SK-N-SH (cell line): ENCODE data around the gene FAM131C. TPM values are rescaled to one million over a fixed set of nuclear protein-coding genes. Genes with fewer than 3 reads are reported as not detected.
"Not testable (repeated sequence)": the region's sequence is repeated elsewhere in the genome, so short reads cannot be mapped to it uniquely, and the experiment has no call there.

Source experiments
- CTCF ChIA-PET: fragments of 300-600, 350-600 bp; formaldehyde crosslinking; extraction: SDS; loops from one replicate; lab custom pipeline; 2021; lab: Yijun Ruan, JAX
- POLR2A ChIA-PET: fragments of 350-600 bp; sonication (Branson Sonifier 250); formaldehyde crosslinking; extraction: SDS; loops from one replicate; lab custom pipeline; 2020; ENCODE audit warnings: antibody characterized with exemption, inconsistent platforms; lab: Yijun Ruan, JAX
- DNase-seq: peaks from one replicate; pipeline ENCODE4 v3.0.0; 2012
- H2AFZ ChIP-seq: fragments of 200-600 bp; sonication (generic); 2 replicates; pipeline ENCODE4 v1.8.1; 2016; ENCODE audit warnings: antibody characterized with exemption, mild to moderate bottlenecking, low read depth
- H3F3A ChIP-seq: fragments of 200-600 bp; sonication (generic); replicated peaks from 2 replicates; pipeline ENCODE3; 2016; ENCODE audit warnings: antibody characterized with exemption, mild to moderate bottlenecking; ENCODE audit not compliant: insufficient read depth
- H3K27ac ChIP-seq, 2 experiments: fragments of 200-500 bp in 1 of 2; fragments of 200-600 bp in 1 of 2; sonication (Bioruptor generic) in 1 of 2; sonication (generic), shearing (Covaris generic) in 1 of 2; 2 replicates each; pipeline versions ENCODE4 v1.5.1 to v1.6.1; 2014 to 2016; ENCODE audit warnings: low read depth in 2 of 2, inconsistent platforms in 1 of 2, low read length in 1 of 2, mild to moderate bottlenecking in 1 of 2, mixed read lengths in 1 of 2
- H3K27me3 ChIP-seq: fragments of 200-600 bp; sonication (generic), shearing (Covaris generic); 2 replicates; pipeline ENCODE4 v1.6.1; 2016; ENCODE audit warnings: mixed run types; ENCODE audit not compliant: insufficient read depth
- H3K36me3 ChIP-seq, 2 experiments: fragments of 200-500 bp in 1 of 2; fragments of 200-600 bp in 1 of 2; sonication (Bioruptor generic) in 1 of 2; sonication (generic) in 1 of 2; replicated peaks in 1 of 2; 2 replicates each; pipeline versions ENCODE3 to v1.5.1; 2014 to 2016; ENCODE audit warnings: low read length in 1 of 2, mild to moderate bottlenecking in 1 of 2; ENCODE audit not compliant: insufficient read depth in 2 of 2, control insufficient read depth in 1 of 2
- H3K4me1 ChIP-seq, 2 experiments: fragments of 200-500 bp in 1 of 2; fragments of 200-600 bp in 1 of 2; sonication (Bioruptor generic) in 1 of 2; sonication (generic), shearing (Covaris generic) in 1 of 2; 2 replicates each; pipeline versions ENCODE4 v1.5.1 to v1.6.1; 2014 to 2016; ENCODE audit warnings: low read depth in 1 of 2, low read length in 1 of 2, mixed run types in 1 of 2; ENCODE audit not compliant: insufficient read depth in 2 of 2, control insufficient read depth in 1 of 2
- H3K4me2 ChIP-seq: fragments of 200-600 bp; sonication (generic), shearing (Covaris generic); 2 replicates; pipeline ENCODE4 v1.6.1; 2017; ENCODE audit warnings: mixed run types
- H3K4me3 ChIP-seq, 2 experiments: fragments of 200-500 bp in 1 of 2; fragments of 200-600 bp in 1 of 2; sonication (Bioruptor generic) in 1 of 2; sonication (generic), shearing (Covaris generic) in 1 of 2; 2 replicates each; pipeline versions ENCODE4 v1.5.1 to v1.8.1; 2014 to 2016; ENCODE audit warnings: low read depth in 2 of 2, inconsistent platforms in 1 of 2, low read length in 1 of 2, mild to moderate bottlenecking in 1 of 2, mixed read lengths in 1 of 2, moderate library complexity in 1 of 2
- H3K79me2 ChIP-seq: fragments of 200-600 bp; sonication (generic); 2 replicates; pipeline ENCODE4 v1.8.1; 2017; ENCODE audit warnings: mild to moderate bottlenecking; ENCODE audit not compliant: insufficient read depth
- H3K9ac ChIP-seq: fragments of 200-600 bp; sonication (generic); 2 replicates; pipeline ENCODE4 v1.6.1; 2017; ENCODE audit warnings: mixed run types
- H3K9me2 ChIP-seq: fragments of 200-600 bp; sonication (generic); 2 replicates; pipeline ENCODE4 v1.6.1; 2017; ENCODE audit warnings: mixed run types
- H3K9me3 ChIP-seq: fragments of 200-600 bp; sonication (generic); 2 replicates; pipeline ENCODE4 v1.6.1; 2017; ENCODE audit warnings: mixed run types, mild to moderate bottlenecking, moderate library complexity
- H4K20me1 ChIP-seq: fragments of 200-600 bp; sonication (generic); 2 replicates; pipeline ENCODE4 v1.6.1; 2017; ENCODE audit warnings: mild to moderate bottlenecking, mixed run types; ENCODE audit not compliant: insufficient read depth
- ELF1 ChIP-seq: IDR thresholded peaks from 2 replicates; pipeline ENCODE4 v1.4.0; 2012
- EP300 ChIP-seq, 2 experiments: IDR thresholded peaks; 2 replicates each; pipeline versions ENCODE4 v1.4.0 to v1.6.1; 2012; ENCODE audit warnings: borderline replicate concordance in 1 of 2, low read depth in 1 of 2, low read length in 1 of 2
- EZH2phosphoT487 ChIP-seq: fragments of 200-600 bp; sonication (generic); IDR thresholded peaks from 2 replicates; pipeline ENCODE4 v1.6.1; 2017; ENCODE audit warnings: low read depth, mixed run types, mild to moderate bottlenecking, antibody characterized with exemption, moderate library complexity, borderline replicate concordance
- FOSL2 ChIP-seq: IDR thresholded peaks from 2 replicates; pipeline ENCODE4 v1.4.0; 2012; ENCODE audit warnings: low read depth, mild to moderate bottlenecking, moderate library complexity, borderline replicate concordance
- FOXJ3 ChIP-seq: sonication (generic); formaldehyde crosslinking; IDR thresholded peaks from 2 replicates; pipeline ENCODE4 v1.5.1; 2020; ENCODE audit warnings: mild to moderate bottlenecking, missing genetic modification reagents
- FOXM1 ChIP-seq: IDR thresholded peaks from 2 replicates; pipeline ENCODE4 v1.4.0; 2012; ENCODE audit warnings: low read depth, mild to moderate bottlenecking
- IRF3 ChIP-seq: fragments of 150-350 bp; IDR thresholded peaks from 2 replicates; pipeline ENCODE4 v1.6.1; 2016; ENCODE audit warnings: mild to moderate bottlenecking, low read depth, low read length
- MEF2A ChIP-seq: IDR thresholded peaks from 2 replicates; pipeline ENCODE4 v1.4.0; 2012; ENCODE audit warnings: low read depth, borderline replicate concordance
- MXI1 ChIP-seq: IDR thresholded peaks from 2 replicates; pipeline ENCODE4 v1.6.1; 2012; ENCODE audit warnings: mild to moderate bottlenecking, low read depth, low read length, improper control_type of control experiment
- NFIC ChIP-seq: IDR thresholded peaks from 2 replicates; pipeline ENCODE4 v1.4.0; 2012; ENCODE audit warnings: borderline replicate concordance
- NRF1 ChIP-seq: IDR thresholded peaks from 2 replicates; pipeline ENCODE4 v1.6.1; 2012; ENCODE audit warnings: low read depth, mild to moderate bottlenecking, low read length
- POLR2AphosphoS5 ChIP-seq: IDR thresholded peaks from 2 replicates; pipeline ENCODE4 v1.6.1; 2012; ENCODE audit warnings: low read depth, low read length
- RFX5 ChIP-seq: IDR thresholded peaks from 2 replicates; pipeline ENCODE4 v1.6.1; 2012; ENCODE audit warnings: mild to moderate bottlenecking, improper control_type of control experiment, low read length
- SIN3A ChIP-seq: IDR thresholded peaks from 2 replicates; pipeline ENCODE4 v1.6.1; 2012; ENCODE audit warnings: low read depth, mild to moderate bottlenecking, low read length, moderate library complexity, borderline replicate concordance
- SMC3 ChIP-seq: IDR thresholded peaks from 2 replicates; pipeline ENCODE4 v1.6.1; 2012; ENCODE audit warnings: low read depth, low read length, improper control_type of control experiment
- TEAD4 ChIP-seq: IDR thresholded peaks from 2 replicates; pipeline ENCODE4 v1.4.0; 2012; ENCODE audit warnings: mild to moderate bottlenecking, borderline replicate concordance; ENCODE audit not compliant: insufficient read depth
- YY1 ChIP-seq: IDR thresholded peaks from 2 replicates; pipeline ENCODE4 v1.4.0; 2012; ENCODE audit warnings: low read depth, mild to moderate bottlenecking
- ZBTB33 ChIP-seq: IDR thresholded peaks from 2 replicates; pipeline ENCODE4 v1.4.0; 2012; ENCODE audit warnings: low read depth, borderline replicate concordance
- WGBS: methylation state at CpG from one replicate; pipeline ENCODE4 v1.1.6; 2017; ENCODE audit warnings: low lambda C conversion rate; 5-methylcytosine and 5-hydroxymethylcytosine counted together
- polyA plus RNA-seq, 3 experiments: library from polyadenylated mRNA; depleted of rRNA; stranded (reverse); fragments of >200 nt; gene quantifications; 2 replicates each; pipeline ENCODE4 v1.2.3, GENCODE V29; 2012

Gene FAM131C
- polyA plus RNA-seq, 1 of the 3 experiments (the other 2 are of a cell fraction) = 1.6 TPM

GRCh38 chr1:16109571-16109970 lies 36.1 kb upstream of the FAM131C start:
- peaks cover 17 to 24% of the 10 kb centered on the region in 2 experiments; a peak in 3 of 4 replicates for H3K4me1 ChIP-seq
- no peaks in the 10 kb centered on the region for H3K27me3 ChIP-seq
- TF ChIP-seq SMC3 (no peak), IRF3 (no peak), EZH2phosphoT487 (no peak), ELF1 (no peak), MEF2A (no peak), NFIC (no peak), MXI1 (no peak), FOSL2 (no peak), TEAD4 (no peak), POLR2AphosphoS5 (no peak), YY1 (no peak), FOXJ3 (CRISPR knock-in tag) (no peak), RFX5 (no peak), EP300 (IDR thresholded peaks at IDR 0.05; ENCODE audit: borderline replicate concordance in 1 of 2, low read depth in 1 of 2, low read length in 1 of 2) (no peak), SIN3A (no peak), FOXM1 (no peak), NRF1 (no peak), ZBTB33 (no peak)
- no peaks in the 10 kb centered on the region for H3K36me3 ChIP-seq
- no peaks in the 10 kb centered on the region for H3K9me2 ChIP-seq
- no peaks in the 10 kb centered on the region for H3K79me2 ChIP-seq
- no peak overlapping the region for H2AFZ ChIP-seq
- ChIA-PET POLR2A (no interaction called here), CTCF (interaction anchor here (0.6 to 2.4 kb wide), 8 partner anchors 10 to 368 kb away, joined by 3 to 10 read pairs (median 4); no protein-coding TSS in a partner anchor)
- H3K9me3 ChIP-seq = no peaks in the 10 kb centered on the region
- H4K20me1 ChIP-seq = no peaks in the 10 kb centered on the region
- WGBS = 45% methylated on average over 1 of the region's 1 CpG
- H3K9ac ChIP-seq = no peak overlapping the region
- H3K4me3 ChIP-seq = no peak overlapping the region
- no peak overlapping the region for H3K4me2 ChIP-seq
- DNase-seq = no peak
- H3F3A ChIP-seq = peaks cover 3% of the 10 kb centered on the region
- H3K27ac ChIP-seq = no peak overlapping the region

GRCh38 chr1:16107039-16107438 lies 33.6 kb upstream of the FAM131C start:
- H3K9me2 ChIP-seq, H3K4me3 ChIP-seq, H3K27me3 ChIP-seq, H2AFZ ChIP-seq, H3K27ac ChIP-seq, H3K4me2 ChIP-seq, H3K79me2 ChIP-seq, DNase-seq, H3K4me1 ChIP-seq, POLR2A ChIA-PET, H4K20me1 ChIP-seq, H3K9me3 ChIP-seq, H3K9ac ChIP-seq, H3F3A ChIP-seq, H3K36me3 ChIP-seq: not testable (repeated sequence)
- CTCF ChIA-PET = interaction anchor here (1.2 to 2.0 kb wide), 3 partner anchors 24 to 80 kb away, joined by 3 to 4 read pairs (median 4); no protein-coding TSS in a partner anchor
- 40% methylated on average over 5 of the region's 5 CpGs for WGBS
